H1 (cell line): ENCODE measurements around the gene WDFY1. TPM values are rescaled to one million over a fixed set of nuclear protein-coding genes. Genes with fewer than 3 reads are reported as not detected.

Source experiments
- CBX8 ChIP-seq: fragments of 300-800, 300-1000 bp; sonication (generic); IDR thresholded peaks from 2 replicates; pipeline ENCODE4 v1.7.1; 2016; ENCODE audit warnings: low read depth, low read length, borderline replicate concordance
- EP300 ChIP-seq, 2 experiments: IDR thresholded peaks; 1 replicate in 1 of 2; 2 replicates in 1 of 2; pipeline ENCODE4 v1.6.1; 2011 to 2012; ENCODE audit warnings: low read depth in 2 of 2, low read length in 2 of 2, mild to moderate bottlenecking in 2 of 2, borderline replicate concordance in 1 of 2, inconsistent platforms in 1 of 2, moderate library complexity in 1 of 2
- GABPA ChIP-seq: IDR thresholded peaks from 2 replicates; pipeline ENCODE4 v1.6.1; 2011; ENCODE audit warnings: mild to moderate bottlenecking, low read length, moderate library complexity, borderline replicate concordance; ENCODE audit not compliant: insufficient read depth
- KDM4A ChIP-seq: IDR thresholded peaks from one replicate; pipeline ENCODE4 v1.7.1; 2012; ENCODE audit warnings: low read depth, mild to moderate bottlenecking, moderate library complexity, low read length, inconsistent platforms; ENCODE audit not compliant: severe bottlenecking
- NANOG ChIP-seq: IDR thresholded peaks from 2 replicates; pipeline ENCODE4 v1.6.1; 2011; ENCODE audit warnings: low read length, low read depth, mild to moderate bottlenecking, inconsistent platforms; ENCODE audit not compliant: insufficient read depth, poor library complexity, severe bottlenecking
- SP1 ChIP-seq: IDR thresholded peaks from 2 replicates; pipeline ENCODE4 v1.6.1; 2011; ENCODE audit warnings: low read depth, low read length
- polyA plus RNA-seq, 7 experiments: library from polyadenylated mRNA; depleted of rRNA in 3 of 7; stranded (reverse) in 5 of 7; unstranded in 2 of 7; fragments of >200 nt in 5 of 7; fragments of 200-250 nt in 2 of 7; gene quantifications; 1 replicate in 5 of 7; 2 replicates in 1 of 7; 4 replicates in 1 of 7; pipeline versions ENCODE4 v1.2.1 to v1.2.3, GENCODE V29; 2011 to 2013; ENCODE audit warnings: missing spikeins in 2 of 7, mixed read lengths in 2 of 7
- total RNA-seq: library from RNA; stranded (reverse); fragmentation: NEBNext Ultra II Directional; extraction: Animal tissue kit (Norgen Biotek cat#: 25700); gene quantifications from 2 replicates; pipeline ENCODE4 v1.2.1, GENCODE V29; 2021
- TF ChIP-seq, protein P1 (sequence below): fragments of 300-600 bp; sonication (generic); IDR thresholded peaks from 2 replicates; pipeline ENCODE4 v1.7.1; 2012; ENCODE audit warnings: low read length, moderate library complexity, mild to moderate bottlenecking, inconsistent platforms; ENCODE audit not compliant: insufficient replicate concordance
- TF ChIP-seq, protein P2 (sequence below), 3 experiments: IDR thresholded peaks; 1 replicate in 2 of 3; 2 replicates in 1 of 3; pipeline versions ENCODE4 v1.5.1 to v1.6.1; 2011; ENCODE audit warnings: low read length in 3 of 3, mild to moderate bottlenecking in 3 of 3, inconsistent platforms in 2 of 3, low read depth in 1 of 3, moderate library complexity in 1 of 3; ENCODE audit not compliant: insufficient read depth in 1 of 3; ENCODE audit errors: control extremely low read depth in 1 of 3

Gene WDFY1
- total and polyA plus RNA-seq, 2 of the 8 experiments (the other 6 are each of a cell fraction or from before 2014, with no cell fraction given), result 68.4 to 94.7 TPM

GRCh38 chr2:223901854-223902253, 43.3 kb downstream of the WDFY1 start (continued):
- TF ChIP-seq, protein P1, sequence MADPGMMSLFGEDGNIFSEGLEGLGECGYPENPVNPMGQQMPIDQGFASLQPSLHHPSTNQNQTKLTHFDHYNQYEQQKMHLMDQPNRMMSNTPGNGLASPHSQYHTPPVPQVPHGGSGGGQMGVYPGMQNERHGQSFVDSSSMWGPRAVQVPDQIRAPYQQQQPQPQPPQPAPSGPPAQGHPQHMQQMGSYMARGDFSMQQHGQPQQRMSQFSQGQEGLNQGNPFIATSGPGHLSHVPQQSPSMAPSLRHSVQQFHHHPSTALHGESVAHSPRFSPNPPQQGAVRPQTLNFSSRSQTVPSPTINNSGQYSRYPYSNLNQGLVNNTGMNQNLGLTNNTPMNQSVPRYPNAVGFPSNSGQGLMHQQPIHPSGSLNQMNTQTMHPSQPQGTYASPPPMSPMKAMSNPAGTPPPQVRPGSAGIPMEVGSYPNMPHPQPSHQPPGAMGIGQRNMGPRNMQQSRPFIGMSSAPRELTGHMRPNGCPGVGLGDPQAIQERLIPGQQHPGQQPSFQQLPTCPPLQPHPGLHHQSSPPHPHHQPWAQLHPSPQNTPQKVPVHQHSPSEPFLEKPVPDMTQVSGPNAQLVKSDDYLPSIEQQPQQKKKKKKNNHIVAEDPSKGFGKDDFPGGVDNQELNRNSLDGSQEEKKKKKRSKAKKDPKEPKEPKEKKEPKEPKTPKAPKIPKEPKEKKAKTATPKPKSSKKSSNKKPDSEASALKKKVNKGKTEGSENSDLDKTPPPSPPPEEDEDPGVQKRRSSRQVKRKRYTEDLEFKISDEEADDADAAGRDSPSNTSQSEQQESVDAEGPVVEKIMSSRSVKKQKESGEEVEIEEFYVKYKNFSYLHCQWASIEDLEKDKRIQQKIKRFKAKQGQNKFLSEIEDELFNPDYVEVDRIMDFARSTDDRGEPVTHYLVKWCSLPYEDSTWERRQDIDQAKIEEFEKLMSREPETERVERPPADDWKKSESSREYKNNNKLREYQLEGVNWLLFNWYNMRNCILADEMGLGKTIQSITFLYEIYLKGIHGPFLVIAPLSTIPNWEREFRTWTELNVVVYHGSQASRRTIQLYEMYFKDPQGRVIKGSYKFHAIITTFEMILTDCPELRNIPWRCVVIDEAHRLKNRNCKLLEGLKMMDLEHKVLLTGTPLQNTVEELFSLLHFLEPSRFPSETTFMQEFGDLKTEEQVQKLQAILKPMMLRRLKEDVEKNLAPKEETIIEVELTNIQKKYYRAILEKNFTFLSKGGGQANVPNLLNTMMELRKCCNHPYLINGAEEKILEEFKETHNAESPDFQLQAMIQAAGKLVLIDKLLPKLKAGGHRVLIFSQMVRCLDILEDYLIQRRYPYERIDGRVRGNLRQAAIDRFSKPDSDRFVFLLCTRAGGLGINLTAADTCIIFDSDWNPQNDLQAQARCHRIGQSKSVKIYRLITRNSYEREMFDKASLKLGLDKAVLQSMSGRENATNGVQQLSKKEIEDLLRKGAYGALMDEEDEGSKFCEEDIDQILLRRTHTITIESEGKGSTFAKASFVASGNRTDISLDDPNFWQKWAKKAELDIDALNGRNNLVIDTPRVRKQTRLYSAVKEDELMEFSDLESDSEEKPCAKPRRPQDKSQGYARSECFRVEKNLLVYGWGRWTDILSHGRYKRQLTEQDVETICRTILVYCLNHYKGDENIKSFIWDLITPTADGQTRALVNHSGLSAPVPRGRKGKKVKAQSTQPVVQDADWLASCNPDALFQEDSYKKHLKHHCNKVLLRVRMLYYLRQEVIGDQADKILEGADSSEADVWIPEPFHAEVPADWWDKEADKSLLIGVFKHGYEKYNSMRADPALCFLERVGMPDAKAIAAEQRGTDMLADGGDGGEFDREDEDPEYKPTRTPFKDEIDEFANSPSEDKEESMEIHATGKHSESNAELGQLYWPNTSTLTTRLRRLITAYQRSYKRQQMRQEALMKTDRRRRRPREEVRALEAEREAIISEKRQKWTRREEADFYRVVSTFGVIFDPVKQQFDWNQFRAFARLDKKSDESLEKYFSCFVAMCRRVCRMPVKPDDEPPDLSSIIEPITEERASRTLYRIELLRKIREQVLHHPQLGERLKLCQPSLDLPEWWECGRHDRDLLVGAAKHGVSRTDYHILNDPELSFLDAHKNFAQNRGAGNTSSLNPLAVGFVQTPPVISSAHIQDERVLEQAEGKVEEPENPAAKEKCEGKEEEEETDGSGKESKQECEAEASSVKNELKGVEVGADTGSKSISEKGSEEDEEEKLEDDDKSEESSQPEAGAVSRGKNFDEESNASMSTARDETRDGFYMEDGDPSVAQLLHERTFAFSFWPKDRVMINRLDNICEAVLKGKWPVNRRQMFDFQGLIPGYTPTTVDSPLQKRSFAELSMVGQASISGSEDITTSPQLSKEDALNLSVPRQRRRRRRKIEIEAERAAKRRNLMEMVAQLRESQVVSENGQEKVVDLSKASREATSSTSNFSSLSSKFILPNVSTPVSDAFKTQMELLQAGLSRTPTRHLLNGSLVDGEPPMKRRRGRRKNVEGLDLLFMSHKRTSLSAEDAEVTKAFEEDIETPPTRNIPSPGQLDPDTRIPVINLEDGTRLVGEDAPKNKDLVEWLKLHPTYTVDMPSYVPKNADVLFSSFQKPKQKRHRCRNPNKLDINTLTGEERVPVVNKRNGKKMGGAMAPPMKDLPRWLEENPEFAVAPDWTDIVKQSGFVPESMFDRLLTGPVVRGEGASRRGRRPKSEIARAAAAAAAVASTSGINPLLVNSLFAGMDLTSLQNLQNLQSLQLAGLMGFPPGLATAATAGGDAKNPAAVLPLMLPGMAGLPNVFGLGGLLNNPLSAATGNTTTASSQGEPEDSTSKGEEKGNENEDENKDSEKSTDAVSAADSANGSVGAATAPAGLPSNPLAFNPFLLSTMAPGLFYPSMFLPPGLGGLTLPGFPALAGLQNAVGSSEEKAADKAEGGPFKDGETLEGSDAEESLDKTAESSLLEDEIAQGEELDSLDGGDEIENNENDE, result no peak
- TF ChIP-seq, protein P2, sequence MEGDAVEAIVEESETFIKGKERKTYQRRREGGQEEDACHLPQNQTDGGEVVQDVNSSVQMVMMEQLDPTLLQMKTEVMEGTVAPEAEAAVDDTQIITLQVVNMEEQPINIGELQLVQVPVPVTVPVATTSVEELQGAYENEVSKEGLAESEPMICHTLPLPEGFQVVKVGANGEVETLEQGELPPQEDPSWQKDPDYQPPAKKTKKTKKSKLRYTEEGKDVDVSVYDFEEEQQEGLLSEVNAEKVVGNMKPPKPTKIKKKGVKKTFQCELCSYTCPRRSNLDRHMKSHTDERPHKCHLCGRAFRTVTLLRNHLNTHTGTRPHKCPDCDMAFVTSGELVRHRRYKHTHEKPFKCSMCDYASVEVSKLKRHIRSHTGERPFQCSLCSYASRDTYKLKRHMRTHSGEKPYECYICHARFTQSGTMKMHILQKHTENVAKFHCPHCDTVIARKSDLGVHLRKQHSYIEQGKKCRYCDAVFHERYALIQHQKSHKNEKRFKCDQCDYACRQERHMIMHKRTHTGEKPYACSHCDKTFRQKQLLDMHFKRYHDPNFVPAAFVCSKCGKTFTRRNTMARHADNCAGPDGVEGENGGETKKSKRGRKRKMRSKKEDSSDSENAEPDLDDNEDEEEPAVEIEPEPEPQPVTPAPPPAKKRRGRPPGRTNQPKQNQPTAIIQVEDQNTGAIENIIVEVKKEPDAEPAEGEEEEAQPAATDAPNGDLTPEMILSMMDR (IDR thresholded peaks at IDR 0.05; ENCODE audit: control extremely low read depth in 1 of 3, insufficient read depth in 1 of 3, low read depth in 1 of 3, low read length in 3 of 3), result no peak
- no peak for TF ChIP-seq KDM4A
- no peak for TF ChIP-seq CBX8
- TF ChIP-seq EP300 (IDR thresholded peaks at IDR 0.05; ENCODE audit: borderline replicate concordance in 1 of 2, low read depth in 2 of 2, low read length in 2 of 2), result no peak
- TF ChIP-seq NANOG, result no peak
- no peak for TF ChIP-seq GABPA
- TF ChIP-seq SP1, result no peak
